ENCODE measurements around the gene GP1BB.
A peak's percentile ranks its signal among the peaks of the same experiment; 100 is the strongest.

Gene GP1BB

GRCh38 chr22:19678949-19679521, 44.3 kb upstream of the GP1BB start:
- no peak for DNase-seq (ENCODE audit: low read depth, low spot score)
- POLR2A ChIA-PET: no interaction called here
- no peak overlapping the region for H3K4me3 ChIP-seq (ENCODE audit: low read depth, low read length)
- CTCF ChIA-PET: interaction anchor here (0.5 to 4.1 kb wide), 9 partner anchors 10 to 289 kb away, joined by 3 to 39 read pairs (median 4); no protein-coding TSS in a partner anchor
- no peak for TF ChIP-seq CTCF (IDR thresholded peaks at IDR 0.05; ENCODE audit: insufficient read depth, low read length, missing control alignments)

GRCh38 chr22:19679522-19680101, 43.7 kb upstream of the GP1BB start:
- H3K4me3 ChIP-seq (ENCODE audit: low read depth, low read length): no peak overlapping the region
- no peak for DNase-seq (ENCODE audit: low read depth, low spot score)
- POLR2A ChIA-PET: no interaction called here
- peak; percentile 62 for TF ChIP-seq CTCF (IDR thresholded peaks at IDR 0.05; ENCODE audit: insufficient read depth, low read length, missing control alignments)
- CTCF ChIA-PET: interaction anchor here (0.5 to 4.1 kb wide), 9 partner anchors 10 to 289 kb away, joined by 3 to 39 read pairs (median 4); no protein-coding TSS in a partner anchor

- no peak for TF ChIP-seq CTCF (IDR thresholded peaks at IDR 0.05; ENCODE audit: insufficient read depth, low read length, missing control alignments)
- ChIA-PET POLR2A (no interaction called here), CTCF (interaction anchor here (1.0 to 4.1 kb wide), 7 partner anchors 10 to 50 kb away, joined by 3 to 39 read pairs (median 5); no protein-coding TSS in a partner anchor)
- no peak for DNase-seq (ENCODE audit: low read depth, low spot score)
- no peak overlapping the region for H3K4me3 ChIP-seq (ENCODE audit: low read depth, low read length)
These were observed 43.0 kb upstream of the GP1BB start for GRCh38 chr22:19680287-19680881.

- TF ChIP-seq CTCF (IDR thresholded peaks at IDR 0.05; ENCODE audit: insufficient read depth, low read length, missing control alignments): no peak
- no peak for DNase-seq (ENCODE audit: low read depth, low spot score)
- POLR2A ChIA-PET: no interaction called here
- CTCF ChIA-PET: interaction anchor here (1.0 to 4.1 kb wide), 4 partner anchors 9 to 51 kb away, joined by 3 to 39 read pairs (median 10); no protein-coding TSS in a partner anchor
- H3K4me3 ChIP-seq (ENCODE audit: low read depth, low read length): no peak overlapping the region
These were observed 42.2 kb upstream of the GP1BB start for GRCh38 chr22:19680911-19681862.

GRCh38 chr22:19681863-19682245, 41.5 kb upstream of the GP1BB start:
- H3K4me3 ChIP-seq (ENCODE audit: low read depth, low read length): no peak overlapping the region
- POLR2A ChIA-PET: no interaction called here
- TF ChIP-seq CTCF (IDR thresholded peaks at IDR 0.05; ENCODE audit: insufficient read depth, low read length, missing control alignments): no peak
- CTCF ChIA-PET: interaction anchor here (1.0 to 4.1 kb wide), 4 partner anchors 10 to 52 kb away, joined by 3 to 15 read pairs (median 4); no protein-coding TSS in a partner anchor
- DNase-seq (ENCODE audit: low read depth, low spot score): no peak
